K562 (cell line): ENCODE data around the gene ANKRD12. TPM values are rescaled to one million over a fixed set of nuclear protein-coding genes. Genes with fewer than 3 reads are reported as not detected.

Source experiments
- ATAC-seq: fragments of 200-7000 bp; cut with Tn5 transposase; 3 replicates; pipeline ENCODE4 v1.9.1; 2020; ENCODE audit warnings: moderate library complexity
- BruUV-seq: library from RNA; stranded (reverse); fragments of 400-500 nt; replicated peaks from 2 replicates; lab custom pipeline; 2021; lab: Mats Ljungman, UMichigan
- CTCF ChIA-PET: fragments of 300-600 bp; formaldehyde crosslinking; extraction: SDS; loops from one replicate; lab custom pipeline; 2021; ENCODE audit warnings: low intra/inter-chr PET ratio; lab: Yijun Ruan, JAX
- POLR2A ChIA-PET: fragments of 300-600, 350-650 bp; sonication (Branson Sonifier 250); formaldehyde crosslinking; extraction: SDS; loops from one replicate; lab custom pipeline; 2021; ENCODE audit warnings: antibody characterized with exemption, inconsistent platforms; lab: Yijun Ruan, JAX
- DNase-seq, 4 experiments: peaks; one replicate each; pipeline versions ENCODE4 v3.0.0 to v3.0.0-alpha.2; 2011 to 2018; ENCODE audit warnings: low spot score in 3 of 4, mixed read lengths in 3 of 4; ENCODE audit errors: extremely low read depth in 1 of 4
- FAIRE-seq: peaks from 2 replicates; lab custom pipeline; 2011; peaks lifted over from hg19 to GRCh38; lab: Jason Lieb, UNC
- H2AFZ ChIP-seq: 2 replicates; pipeline ENCODE4 v1.6.0; 2011; ENCODE audit warnings: low read depth, low read length, control low read depth, inconsistent platforms
- H3K27ac ChIP-seq: fragments of 200-600 bp; 3 replicates; pipeline ENCODE4 v1.8.0; 2011; ENCODE audit warnings: low read depth, mild to moderate bottlenecking, control low read depth, inconsistent platforms, low read length, moderate library complexity, mixed read lengths; ENCODE audit errors: extremely low read depth
- H3K27me3 ChIP-seq, 2 experiments: fragments of 300-600 bp in 1 of 2; 2 replicates in 1 of 2; 3 replicates in 1 of 2; pipeline versions ENCODE4 v1.6.0 to v1.8.0; 2011; ENCODE audit warnings: inconsistent platforms in 2 of 2, low read length in 2 of 2, mild to moderate bottlenecking in 1 of 2, mixed read lengths in 1 of 2, moderate library complexity in 1 of 2; ENCODE audit not compliant: control insufficient read depth in 2 of 2, insufficient read depth in 2 of 2
- H3K36me3 ChIP-seq: fragments of 300-600 bp; 3 replicates; pipeline ENCODE4 v1.8.0; 2011; ENCODE audit warnings: mild to moderate bottlenecking, low read length, inconsistent platforms; ENCODE audit not compliant: control insufficient read depth, insufficient read depth
- H3K4me1 ChIP-seq, 2 experiments: fragments of 200-600 bp in 1 of 2; replicated peaks in 1 of 2; 2 replicates in 1 of 2; 3 replicates in 1 of 2; pipeline versions ENCODE4 v1.5.1 to v1.8.0; 2011; ENCODE audit warnings: inconsistent platforms in 2 of 2, low read length in 2 of 2, mild to moderate bottlenecking in 1 of 2, mixed read lengths in 1 of 2, moderate library complexity in 1 of 2; ENCODE audit not compliant: control insufficient read depth in 2 of 2, insufficient read depth in 2 of 2
- H3K4me2 ChIP-seq: 2 replicates; pipeline ENCODE4 v1.6.1; 2011; ENCODE audit warnings: low read length, control low read depth, inconsistent platforms, mixed read lengths; ENCODE audit not compliant: insufficient read depth
- H3K4me3 ChIP-seq: fragments of 200-600 bp; sonication (generic), shearing (Covaris generic); 2 replicates; pipeline ENCODE4 v1.5.1; 2016; ENCODE audit warnings: control low read depth, inconsistent platforms
- H3K79me2 ChIP-seq: fragments of 200-600 bp; 3 replicates; pipeline ENCODE4 v1.8.0; 2011; ENCODE audit warnings: low read length, inconsistent platforms; ENCODE audit not compliant: control insufficient read depth, insufficient read depth
- H3K9ac ChIP-seq, 2 experiments: 2 replicates each; pipeline versions ENCODE4 v1.6.0 to v1.6.1; 2011; ENCODE audit warnings: low read depth in 2 of 2, low read length in 2 of 2, control low read depth in 1 of 2, inconsistent platforms in 1 of 2, mild to moderate bottlenecking in 1 of 2, mixed read lengths in 1 of 2; ENCODE audit not compliant: insufficient read depth in 1 of 2
- H3K9me1 ChIP-seq: one replicate; pipeline ENCODE4 v1.6.0; 2011; ENCODE audit warnings: inconsistent platforms, mild to moderate bottlenecking, low read length, moderate library complexity; ENCODE audit not compliant: control insufficient read depth, insufficient read depth
- H3K9me3 ChIP-seq: replicated peaks from 2 replicates; pipeline ENCODE4 v1.5.1; 2011; ENCODE audit warnings: low read depth, low read length, inconsistent platforms; ENCODE audit not compliant: control insufficient read depth, insufficient read depth
- H4K20me1 ChIP-seq: replicated peaks from 2 replicates; pipeline ENCODE4 v1.6.1; 2011; ENCODE audit warnings: low read length, inconsistent platforms, mixed read lengths; ENCODE audit not compliant: control insufficient read depth, insufficient read depth
- CCAR2 ChIP-seq: fragments of 200-400 bp; formaldehyde crosslinking; IDR thresholded peaks from 2 replicates; pipeline ENCODE4 v1.6.1; 2017; ENCODE audit warnings: mild to moderate bottlenecking, low read depth, low read length
- DIDO1 ChIP-seq: fragments of 450-650 bp; IDR thresholded peaks from 2 replicates; pipeline ENCODE4 v1.6.1; 2016; ENCODE audit warnings: low read depth, missing biosample characterization, missing genetic modification characterization
- L3MBTL2 ChIP-seq: fragments of 450-650 bp; IDR thresholded peaks from 2 replicates; pipeline ENCODE4 v1.6.1; 2016; ENCODE audit warnings: mild to moderate bottlenecking, moderate library complexity
- NFE2 ChIP-seq: IDR thresholded peaks from 2 replicates; pipeline ENCODE4 v1.6.1; 2014; ENCODE audit warnings: antibody characterized with exemption, low read depth
- RNF2 ChIP-seq: sonication (generic); IDR thresholded peaks from 2 replicates; pipeline ENCODE4 v1.6.1; 2016
- SETDB1 ChIP-seq: IDR thresholded peaks from one replicate; pipeline ENCODE4 v1.6.1; 2012; ENCODE audit warnings: low read length, control low read depth, inconsistent platforms
- SIX5 ChIP-seq, 2 experiments: IDR thresholded peaks; 2 replicates each; pipeline ENCODE4 v1.6.1; 2011; ENCODE audit warnings: low read length in 2 of 2, borderline replicate concordance in 1 of 2, low read depth in 1 of 2, mild to moderate bottlenecking in 1 of 2, moderate library complexity in 1 of 2; ENCODE audit not compliant: insufficient read depth in 1 of 2
- STAT5B ChIP-seq: fragments of 250-450 bp; sonication (Bioruptor Pico); IDR thresholded peaks from 2 replicates; pipeline ENCODE4 v1.8.0; 2021; ENCODE audit warnings: mild to moderate bottlenecking, inconsistent platforms
- TEAD2 ChIP-seq: fragments of 450-650 bp; IDR thresholded peaks from 2 replicates; pipeline ENCODE4 v1.6.1; 2016; ENCODE audit warnings: missing genetic modification characterization, control low read depth, missing compliant biosample characterization
- ZBTB7A ChIP-seq: IDR thresholded peaks from 2 replicates; pipeline ENCODE4 v1.6.1; 2011; ENCODE audit warnings: low read depth, mild to moderate bottlenecking, low read length, moderate library complexity, borderline replicate concordance; ENCODE audit not compliant: control insufficient read depth
- ZNF584 ChIP-seq: fragments of 200-800 bp; sonication (Bioruptor generic); IDR thresholded peaks from 2 replicates; pipeline ENCODE4 v1.6.1; 2016; ENCODE audit warnings: low read depth, mild to moderate bottlenecking, missing genetic modification characterization, missing compliant biosample characterization
- WGBS: fragments of 100-300 bp; shearing (Covaris generic); methylation state at CpG from one replicate; pipeline ENCODE4 v1.1.6; 2016; ENCODE audit warnings: low coverage, mixed read lengths; ENCODE audit not compliant: insufficient coverage; ENCODE audit errors: missing lambda C conversion rate; 5-methylcytosine and 5-hydroxymethylcytosine counted together
- in situ Hi-C: fragments of 300-500 bp; cut with MboI; formaldehyde crosslinking; loops from 4 replicates; pipeline ENCODE4 v1.15.0; 2018; ENCODE audit warnings: inconsistent platforms, mixed read lengths
- intact Hi-C: fragments of 100-400 bp; cut with micrococcal nuclease; formaldehyde crosslinking; loops from 2 replicates; pipeline ENCODE4 v1.14.2; 2022
- polyA plus RNA-seq, 8 experiments: library from polyadenylated mRNA; depleted of rRNA in 4 of 8; stranded (reverse) in 5 of 8; unstranded in 3 of 8; fragments of >200 nt; fragmentation: Nextera tagmentation in 2 of 8; fragmentation: Illumina TruSeq in 1 of 8; extraction: Ambion mirVana in 2 of 8; extraction: Trizol in 1 of 8; gene quantifications; 2 replicates each; pipeline versions ENCODE4 v1.2.1 to v1.2.3, GENCODE V29; 2011 to 2014; ENCODE audit warnings: inconsistent platforms in 1 of 8, missing spikeins in 1 of 8
- total RNA-seq, 7 experiments: library from RNA; depleted of rRNA in 6 of 7; stranded (reverse); fragments of >200 nt in 6 of 7; fragmentation: Illumina TruSeq in 2 of 7; extraction: Trizol in 2 of 7; gene quantifications; 2 replicates each; pipeline versions ENCODE4 v1.2.1 to v1.2.3, GENCODE V29; 2011 to 2021; ENCODE audit warnings: low replicate concordance in 1 of 7
- TF ChIP-seq, protein P1 (sequence below): IDR thresholded peaks from 2 replicates; pipeline ENCODE4 v1.6.1; 2012; ENCODE audit warnings: low read depth, low read length, improper control_type of control experiment, borderline replicate concordance
- TF ChIP-seq, protein P2 (sequence below), 2 experiments: IDR thresholded peaks; 2 replicates each; pipeline ENCODE4 v1.6.1; 2012; ENCODE audit warnings: improper control_type of control experiment in 2 of 2, low read depth in 2 of 2, low read length in 2 of 2, borderline replicate concordance in 1 of 2

The ANKRD12 gene
- total and polyA plus RNA-seq, 9 of the 15 experiments (the other 6 are each of a cell fraction or from before 2014, with no cell fraction given) = 6.6 to 28.2 (median 16.0) TPM

DNA sequence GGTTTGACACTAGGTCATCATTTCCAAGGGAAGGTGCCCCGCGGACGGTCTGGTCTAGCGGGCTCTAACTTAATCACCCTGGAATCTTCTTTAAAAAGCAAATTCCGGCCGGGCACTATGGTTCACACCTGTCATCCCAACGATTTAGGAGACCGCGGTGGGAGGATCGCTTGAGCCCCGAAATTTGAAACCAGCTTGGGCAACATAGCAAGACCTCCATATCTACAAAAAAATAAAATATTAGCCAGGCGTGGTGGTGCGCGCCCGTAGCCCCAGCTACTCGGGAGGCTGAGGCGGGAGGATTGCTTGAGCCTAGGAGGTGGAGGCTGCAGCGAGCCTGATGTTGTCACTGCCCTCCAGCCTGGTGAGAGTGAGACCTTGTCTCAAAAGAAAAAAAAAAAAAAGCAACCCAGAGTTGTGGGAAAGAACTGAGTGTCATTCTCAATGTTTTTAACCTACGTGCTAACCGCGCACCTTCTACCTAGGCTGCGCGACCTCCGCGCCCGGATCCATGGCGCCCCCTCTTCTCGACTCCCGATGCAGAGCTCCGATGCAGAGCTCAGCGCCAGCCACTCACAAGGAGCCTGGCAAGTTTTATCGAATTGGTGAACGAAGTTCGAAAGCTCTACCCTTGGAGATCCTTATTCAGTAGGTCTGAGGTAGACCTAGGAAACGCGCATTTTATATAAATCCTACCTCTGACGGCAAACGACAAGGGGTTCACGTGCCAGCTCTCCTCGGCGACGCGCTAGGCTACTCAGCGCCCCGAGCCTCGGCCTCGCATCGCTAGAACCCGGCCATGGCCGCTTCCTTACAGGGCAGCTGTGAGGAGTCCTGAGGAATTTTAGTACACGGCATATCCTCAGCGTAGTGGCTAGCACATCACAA lies 197.1 kb downstream of the ANKRD12 start (continued):
- TF ChIP-seq, protein P1, sequence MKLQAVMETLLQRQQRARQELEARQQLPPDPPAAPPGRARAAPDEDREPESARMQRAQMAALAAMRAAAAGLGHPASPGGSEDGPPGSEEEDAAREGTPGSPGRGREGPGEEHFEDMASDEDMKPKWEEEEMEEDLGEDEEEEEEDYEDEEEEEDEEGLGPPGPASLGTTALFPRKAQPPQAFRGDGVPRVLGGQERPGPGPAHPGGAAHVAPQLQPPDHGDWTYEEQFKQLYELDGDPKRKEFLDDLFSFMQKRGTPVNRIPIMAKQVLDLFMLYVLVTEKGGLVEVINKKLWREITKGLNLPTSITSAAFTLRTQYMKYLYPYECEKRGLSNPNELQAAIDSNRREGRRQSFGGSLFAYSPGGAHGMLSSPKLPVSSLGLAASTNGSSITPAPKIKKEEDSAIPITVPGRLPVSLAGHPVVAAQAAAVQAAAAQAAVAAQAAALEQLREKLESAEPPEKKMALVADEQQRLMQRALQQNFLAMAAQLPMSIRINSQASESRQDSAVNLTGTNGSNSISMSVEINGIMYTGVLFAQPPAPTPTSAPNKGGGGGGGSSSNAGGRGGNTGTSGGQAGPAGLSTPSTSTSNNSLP = no peak
- no peak for TF ChIP-seq TEAD2 (tag)

GRCh38 chr18:9334329-9334972 lies 197.9 kb downstream of the ANKRD12 start, which contains the start of gene TWSG1:
Gene TWSG1 (plus strand): TSS chr18:9334773. CDS start chr18:9337230, 2,457 bp downstream.
- peak; percentile 97 for ATAC-seq
- peak; percentile 62 for FAIRE-seq
- peak; percentile 97 to 100 (median 100) for DNase-seq
- H3K79me2 ChIP-seq = peaks cover 27% of the 10 kb centered on the region
- peak within 1 kb of the TSS; percentile 79 for H3K4me3 ChIP-seq
- H2AFZ ChIP-seq = peak within 1 kb of the TSS; percentile 95
- under 1% methylated on average over 37 of the region's 67 CpGs for WGBS
- intact Hi-C loops (loop anchor here (5.0 to 10.0 kb wide), 2 partner anchors 143 to 260 kb away; partner anchors contain the start of gene RALBP1), in situ Hi-C loops (loop anchor here (10.0 kb wide), 1 partner anchor 260 kb away; no protein-coding TSS in a partner anchor)
- peaks cover 24% of the 10 kb centered on the region for H3K36me3 ChIP-seq
- H3K9me3 ChIP-seq = 0 out of 2 replicates have a peak, but pooled peaks cover 7% of the 10 kb centered on the region
- peaks cover 18% of the 10 kb centered on the region in 2 experiments for H3K4me1 ChIP-seq
- H4K20me1 ChIP-seq = no peaks in the 10 kb centered on the region
- CTCF ChIA-PET = interaction anchor here (0.5 kb wide), 1 partner anchor 377 kb away, joined by 4 read pairs; no protein-coding TSS in a partner anchor
- H3K9ac ChIP-seq = peak within 1 kb of the TSS; percentile 55 to 93
- POLR2A ChIA-PET = interaction anchor here (0.5 to 1.5 kb wide), 5 partner anchors 8 to 268 kb away, joined by 3 to 6 read pairs (median 4); no protein-coding TSS in a partner anchor
- H3K4me2 ChIP-seq = peak within 1 kb of the TSS; percentile 81
- no peaks in the 10 kb centered on the region for H3K9me1 ChIP-seq
- peak within 1 kb of the TSS; percentile 77 for H3K27ac ChIP-seq
- BruUV-seq = no TSS peak
- H3K27me3 ChIP-seq = no peaks in the 10 kb centered on the region
- TF ChIP-seq NFE2 (no peak), SIX5 (IDR thresholded peaks at IDR 0.05; ENCODE audit: borderline replicate concordance in 1 of 2, insufficient read depth in 1 of 2, low read depth in 1 of 2, low read length in 2 of 2) (no peak), L3MBTL2 (peak; percentile 66; the same call in 1 of the 2 replicates), DIDO1 (tag) (no peak), ZNF584 (CRISPR knock-in tag) (no peak), STAT5B (no peak), RNF2 (peak; percentile 6; the same call in 1 of the 2 replicates), ZBTB7A (peak; percentile 96; the same call in 1 of the 2 replicates), CCAR2 (no peak), SETDB1 (no peak)
- TF ChIP-seq, protein P2, sequence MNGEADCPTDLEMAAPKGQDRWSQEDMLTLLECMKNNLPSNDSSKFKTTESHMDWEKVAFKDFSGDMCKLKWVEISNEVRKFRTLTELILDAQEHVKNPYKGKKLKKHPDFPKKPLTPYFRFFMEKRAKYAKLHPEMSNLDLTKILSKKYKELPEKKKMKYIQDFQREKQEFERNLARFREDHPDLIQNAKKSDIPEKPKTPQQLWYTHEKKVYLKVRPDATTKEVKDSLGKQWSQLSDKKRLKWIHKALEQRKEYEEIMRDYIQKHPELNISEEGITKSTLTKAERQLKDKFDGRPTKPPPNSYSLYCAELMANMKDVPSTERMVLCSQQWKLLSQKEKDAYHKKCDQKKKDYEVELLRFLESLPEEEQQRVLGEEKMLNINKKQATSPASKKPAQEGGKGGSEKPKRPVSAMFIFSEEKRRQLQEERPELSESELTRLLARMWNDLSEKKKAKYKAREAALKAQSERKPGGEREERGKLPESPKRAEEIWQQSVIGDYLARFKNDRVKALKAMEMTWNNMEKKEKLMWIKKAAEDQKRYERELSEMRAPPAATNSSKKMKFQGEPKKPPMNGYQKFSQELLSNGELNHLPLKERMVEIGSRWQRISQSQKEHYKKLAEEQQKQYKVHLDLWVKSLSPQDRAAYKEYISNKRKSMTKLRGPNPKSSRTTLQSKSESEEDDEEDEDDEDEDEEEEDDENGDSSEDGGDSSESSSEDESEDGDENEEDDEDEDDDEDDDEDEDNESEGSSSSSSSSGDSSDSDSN (IDR thresholded peaks at IDR 0.05; ENCODE audit: borderline replicate concordance in 1 of 2, low read depth in 2 of 2, low read length in 2 of 2) = no peak
